GM12878 (cell line): ENCODE measurements around the gene CNNM1. TPM values are rescaled to one million over a fixed set of nuclear protein-coding genes. Genes with fewer than 3 reads are reported as not detected.

ENCODE experiments used
- ATAC-seq: fragments of 200-7000 bp; cut with Tn5 transposase; 3 replicates; pipeline ENCODE4 v1.9.1; 2020; ENCODE audit warnings: mild to moderate bottlenecking, moderate library complexity
- BruUV-seq: library from RNA; stranded (reverse); fragments of 400-500 nt; replicated peaks from 2 replicates; lab custom pipeline; 2021; lab: Mats Ljungman, UMichigan
- CTCF ChIA-PET: fragments of 300-600 bp; sonication (Branson Sonifier 250); formaldehyde crosslinking; extraction: SDS; loops from one replicate; lab custom pipeline; 2021; ENCODE audit warnings: inconsistent platforms; lab: Yijun Ruan, JAX
- POLR2A ChIA-PET: fragments of 350-600 bp; formaldehyde crosslinking; extraction: SDS; loops from one replicate; lab custom pipeline; 2021; ENCODE audit warnings: inconsistent platforms; lab: Charles Lee
- RAD21 ChIA-PET: fragments of 300-600 bp; sonication (Branson Sonifier 250); formaldehyde crosslinking; loops from one replicate; lab custom pipeline; 2023; ENCODE audit warnings: antibody characterized with exemption; ENCODE audit not compliant: unreplicated experiment; lab: Charles Lee
- SMC1A ChIA-PET: fragments of 300-600 bp; sonication (Branson Sonifier 250); formaldehyde crosslinking; loops from one replicate; lab custom pipeline; 2023; ENCODE audit not compliant: unreplicated experiment, uncharacterized antibody; lab: Charles Lee
- DNase-seq: peaks from one replicate; pipeline ENCODE4 v3.0.0-alpha.2; 2011; ENCODE audit warnings: low read depth, low spot score
- FAIRE-seq: peaks from 3 replicates; lab custom pipeline; 2011; peaks lifted over from hg19 to GRCh38; lab: Jason Lieb, UNC
- H2AFZ ChIP-seq: 2 replicates; pipeline ENCODE4 v1.6.0; 2011; ENCODE audit warnings: low read depth, low read length, control low read depth; ENCODE audit not compliant: control insufficient read depth
- H3K27ac ChIP-seq: 2 replicates; pipeline ENCODE4 v1.5.1; 2011; ENCODE audit warnings: control low read depth; ENCODE audit not compliant: control insufficient read depth, insufficient read depth
- H3K27me3 ChIP-seq, 2 experiments: replicated peaks in 1 of 2; 2 replicates each; pipeline versions ENCODE4 v1.6.0 to v1.6.1; 2011; ENCODE audit warnings: low read length in 1 of 2; ENCODE audit not compliant: control insufficient read depth in 2 of 2, insufficient read depth in 2 of 2
- H3K36me3 ChIP-seq, 2 experiments: 2 replicates each; pipeline ENCODE4 v1.5.1; 2011; ENCODE audit warnings: low read length in 1 of 2; ENCODE audit not compliant: control insufficient read depth in 2 of 2, insufficient read depth in 2 of 2
- H3K4me1 ChIP-seq: 2 replicates; pipeline ENCODE4 v1.6.1; 2011; ENCODE audit warnings: mild to moderate bottlenecking, low read length, moderate library complexity, mixed read lengths; ENCODE audit not compliant: control insufficient read depth, insufficient read depth
- H3K4me2 ChIP-seq: 2 replicates; pipeline ENCODE4 v1.6.0; 2011; ENCODE audit warnings: control low read depth; ENCODE audit not compliant: control insufficient read depth, insufficient read depth
- H3K4me3 ChIP-seq: fragments of 200-600 bp; sonication (generic); 2 replicates; pipeline ENCODE4 v1.5.1; 2016
- H3K79me2 ChIP-seq: 2 replicates; pipeline ENCODE4 v1.6.0; 2011; ENCODE audit warnings: low read length; ENCODE audit not compliant: control insufficient read depth, insufficient read depth
- H3K9ac ChIP-seq: 2 replicates; pipeline ENCODE4 v1.8.0; 2011; ENCODE audit warnings: low read length, control low read depth, mixed read lengths; ENCODE audit not compliant: control insufficient read depth, insufficient read depth
- H3K9me3 ChIP-seq: replicated peaks from 3 replicates; pipeline ENCODE4 v1.5.1; 2011; ENCODE audit warnings: mild to moderate bottlenecking, low read length; ENCODE audit not compliant: control insufficient read depth, insufficient read depth
- H4K20me1 ChIP-seq: 2 replicates; pipeline ENCODE4 v1.6.0; 2011; ENCODE audit not compliant: control insufficient read depth, insufficient read depth
- ESRRA ChIP-seq: IDR thresholded peaks from 2 replicates; pipeline ENCODE4 v1.6.1; 2012; ENCODE audit warnings: mild to moderate bottlenecking, low read length, improper control_type of control experiment
- IRF4 ChIP-seq: IDR thresholded peaks from 2 replicates; pipeline ENCODE4 v1.6.1; 2011; ENCODE audit warnings: low read depth, low read length
- MEF2A ChIP-seq: IDR thresholded peaks from 2 replicates; pipeline ENCODE4 v1.6.1; 2011; ENCODE audit warnings: low read depth, mild to moderate bottlenecking, low read length, moderate library complexity; ENCODE audit not compliant: insufficient read depth
- NBN ChIP-seq: fragments of 450-650 bp; IDR thresholded peaks from 2 replicates; pipeline ENCODE4 v1.6.1; 2016
- NFYA ChIP-seq: IDR thresholded peaks from 2 replicates; pipeline ENCODE4 v1.6.1; 2011; ENCODE audit warnings: low read depth, mild to moderate bottlenecking, low read length, improper control_type of control experiment, borderline replicate concordance
- POLR2AphosphoS2 ChIP-seq: IDR thresholded peaks from 2 replicates; pipeline ENCODE4 v1.6.1; 2011; ENCODE audit warnings: low read depth, mild to moderate bottlenecking, low read length, improper control_type of control experiment, moderate library complexity
- POU2F2 ChIP-seq: IDR thresholded peaks from 3 replicates; pipeline ENCODE4 v1.6.1; 2011; ENCODE audit warnings: low read depth, mild to moderate bottlenecking, low read length, borderline replicate concordance
- RELA ChIP-seq: fragments of 450-650 bp; IDR thresholded peaks from 2 replicates; pipeline ENCODE4 v1.8.0; 2014; ENCODE audit warnings: borderline replicate concordance; ENCODE audit not compliant: partially characterized antibody
- STAT3 ChIP-seq: IDR thresholded peaks from 2 replicates; pipeline ENCODE4 v1.6.1; 2011; ENCODE audit warnings: low read depth, low read length, improper control_type of control experiment
- TCF3 ChIP-seq: IDR thresholded peaks from 2 replicates; pipeline ENCODE4 v1.6.1; 2012; ENCODE audit warnings: low read depth, mild to moderate bottlenecking, low read length, borderline replicate concordance; ENCODE audit not compliant: insufficient read depth
- USF1 ChIP-seq: IDR thresholded peaks from 2 replicates; pipeline ENCODE4 v1.6.1; 2011; ENCODE audit warnings: borderline replicate concordance, low read depth, mild to moderate bottlenecking, moderate library complexity, mixed read lengths, low read length; ENCODE audit not compliant: insufficient read depth; ENCODE audit errors: extremely low read length
- YBX1 ChIP-seq: fragments of 450-650 bp; IDR thresholded peaks from 2 replicates; pipeline ENCODE4 v1.6.1; 2016; ENCODE audit warnings: antibody characterized with exemption
- ZNF207 ChIP-seq: fragments of 450-650 bp; IDR thresholded peaks from 2 replicates; pipeline ENCODE4 v1.6.1; 2014; ENCODE audit warnings: antibody characterized with exemption, mild to moderate bottlenecking, borderline replicate concordance
- WGBS: methylation state at CpG from one replicate; pipeline ENCODE4 v1.1.6; 2016; ENCODE audit warnings: low lambda C conversion rate; ENCODE audit not compliant: insufficient replicate concordance, insufficient coverage; ENCODE audit errors: missing lambda C conversion rate; 5-methylcytosine and 5-hydroxymethylcytosine counted together
- in situ Hi-C: fragments of 300-500 bp; cut with MboI; formaldehyde crosslinking; loops from 9 replicates; pipeline ENCODE4 v1.14.3; 2018; ENCODE audit warnings: mixed read lengths
- intact Hi-C: fragments of 100-400 bp; cut with micrococcal nuclease; formaldehyde crosslinking; loops from one replicate; pipeline ENCODE4 v1.14.2; 2022; ENCODE audit not compliant: unreplicated experiment
- polyA plus RNA-seq, 11 experiments: library from polyadenylated mRNA; depleted of rRNA in 4 of 11; unstranded in 6 of 11; stranded (reverse) in 5 of 11; fragments of >200 nt; fragmentation: Nextera tagmentation in 4 of 11; fragmentation: Illumina TruSeq in 1 of 11; extraction: Ambion mirVana in 4 of 11; extraction: Trizol in 1 of 11; gene quantifications; 1 replicate in 1 of 11; 2 replicates in 10 of 11; pipeline versions ENCODE4 v1.2.1 to v1.2.3, GENCODE V29; 2011 to 2016; ENCODE audit warnings: inconsistent platforms in 2 of 11, missing spikeins in 2 of 11, low read depth in 1 of 11
- total RNA-seq, 4 experiments: library from RNA; depleted of rRNA in 3 of 4; stranded (reverse); fragments of >200 nt in 3 of 4; fragmentation: Illumina TruSeq in 1 of 4; extraction: Trizol in 1 of 4; gene quantifications; 2 replicates each; pipeline versions ENCODE4 v1.2.1 to v1.2.3, GENCODE V29; 2013 to 2021

CNNM1 gene
- total and polyA plus RNA-seq, 10 of the 15 experiments (the other 5 are each of a cell fraction or from before 2014, with no cell fraction given): 0.01 TPM; not detected in 9

GRCh38 chr10:99360934-99361333 lies 31.8 kb downstream of the CNNM1 start:
- H3K27me3 ChIP-seq: no peaks in the 10 kb centered on the region
- in situ Hi-C loops: no loop called here
- H4K20me1 ChIP-seq: no peaks in the 10 kb centered on the region
- no peaks in the 10 kb centered on the region for H3K9me3 ChIP-seq
- RAD21 ChIA-PET: no interaction called here
- no peak overlapping the region for H3K4me3 ChIP-seq
- no peaks in the 10 kb centered on the region for H3K36me3 ChIP-seq
- intact Hi-C loops: no loop called here
- H2AFZ ChIP-seq: no peak overlapping the region
- POLR2A ChIA-PET: no interaction called here
- BruUV-seq: no TSS peak
- no peak overlapping the region for H3K9ac ChIP-seq
- TF ChIP-seq ZNF207 (no peak), YBX1 (no peak), ESRRA (no peak), POLR2AphosphoS2 (no peak), TCF3 (no peak), IRF4 (no peak), NFYA (no peak), POU2F2 (no peak)
- DNase-seq (no peak), ATAC-seq (no peak; the same call in 2 of the 3 replicates), FAIRE-seq (no peak)
- no peak overlapping the region for H3K27ac ChIP-seq
- no peak overlapping the region for H3K4me2 ChIP-seq
- H3K79me2 ChIP-seq: no peaks in the 10 kb centered on the region
- SMC1A ChIA-PET: no interaction called here
- 23% methylated on average over 5 of the region's 5 CpGs for WGBS
- CTCF ChIA-PET: interaction anchor here (0.6 kb wide), 1 partner anchor 214 kb away, joined by 3 read pairs; no protein-coding TSS in a partner anchor
- H3K4me1 ChIP-seq: no peaks in the 10 kb centered on the region

GRCh38 chr10:99364125-99364524 lies 35.0 kb downstream of the CNNM1 start:
- Histone ChIP-seq H3K79me2 (no peaks in the 10 kb centered on the region), H3K27me3 (no peaks in the 10 kb centered on the region), H4K20me1 (no peaks in the 10 kb centered on the region), H3K9me3 (no peaks in the 10 kb centered on the region), H3K9ac (no peak overlapping the region), H3K4me3 (no peak overlapping the region), H2AFZ (no peak overlapping the region), H3K36me3 (no peaks in the 10 kb centered on the region), H3K27ac (no peak overlapping the region), H3K4me1 (no peaks in the 10 kb centered on the region), H3K4me2 (no peak overlapping the region)
- BruUV-seq: no TSS peak
- ChIA-PET RAD21 (no interaction called here), POLR2A (no interaction called here), SMC1A (no interaction called here), CTCF (no interaction called here)
- DNase-seq (no peak), ATAC-seq (no peak), FAIRE-seq (no peak)
- in situ Hi-C loops: no loop called here
- no peak for TF ChIP-seq RELA
- no peak for TF ChIP-seq USF1
- no peak for TF ChIP-seq STAT3
- no peak for TF ChIP-seq NBN
- no peak for TF ChIP-seq MEF2A
- WGBS: 24% methylated on average over 4 of the region's 4 CpGs
- intact Hi-C loops: no loop called here
